Right cardiac atrium (tissue), 5 donors: ENCODE data around the gene HAPSTR1. TPM values are rescaled to one million over a fixed set of nuclear protein-coding genes. Genes with fewer than 3 reads are reported as not detected.

ENCODE experiments used
- ATAC-seq, 2 donors: fragments of 200-7000 bp; cut with Tn5 transposase; one replicate each; pipeline versions ENCODE4 v1.8.0 to v1.9.1; 2020; ENCODE audit warnings: moderate library complexity in 2 of 2, mild to moderate bottlenecking in 1 of 2
- DNase-seq, 3 donors: peaks; one replicate each; pipeline ENCODE4 v3.0.0-alpha.2; 2020
- H3K27ac ChIP-seq: one replicate; pipeline ENCODE4 v1.5.1; 2013; ENCODE audit warnings: mild to moderate bottlenecking, low read length, control low read depth, moderate library complexity
- H3K27me3 ChIP-seq: one replicate; pipeline ENCODE4 v1.6.1; 2013; ENCODE audit not compliant: control insufficient read depth, insufficient read depth
- H3K4me1 ChIP-seq: one replicate; pipeline ENCODE4 v1.6.1; 2013; ENCODE audit warnings: low read length; ENCODE audit not compliant: control insufficient read depth, insufficient read depth
- H3K4me3 ChIP-seq: one replicate; pipeline ENCODE4 v1.5.1; 2013; ENCODE audit warnings: low read length, control low read depth
- H3K9me3 ChIP-seq: one replicate; pipeline ENCODE4 v1.6.1; 2013; ENCODE audit warnings: low read length; ENCODE audit not compliant: control insufficient read depth
- WGBS: extraction: QIAGEN DNeasy Blood & Tissue Kit; methylation state at CpG from one replicate; pipeline ENCODE4 v1.1.7; 2013; 5-methylcytosine and 5-hydroxymethylcytosine counted together
- intact Hi-C, 4 donors: fragments of 100-400 bp; cut with DNase I; formaldehyde crosslinking; loops; one replicate each; pipeline versions ENCODE4 v1.11.0 to v1.14.0; 2022 to 2023
- polyA plus RNA-seq: library from polyadenylated mRNA; stranded (reverse); fragments of 200-250 nt; gene quantifications from one replicate; pipeline ENCODE4 v1.2.3, GENCODE V29; 2013
- total RNA-seq, 4 donors: library from RNA; stranded (reverse); fragmentation: NEBNext Ultra II Directional; extraction: Animal tissue kit (Norgen Biotek cat#: 25700); gene quantifications; one replicate each; pipeline ENCODE4 v1.2.1, GENCODE V29; 2021
- donor health status: healthy with polysubstance abuse.
- donor health status: DM: no; HTN: yes; CAD: no.
- donor health status: DM: no; HTN: no; CAD: no.
- donor health status: DM: no; HTN: yes; CAD: no; lungs with severe emphysema.
- donor health status: DM: yes; HTN: yes; CAD: no.

HAPSTR1 gene
- total and polyA plus RNA-seq, 5 donors = 14.4 to 50.9 (median 44.7) TPM

DNA sequence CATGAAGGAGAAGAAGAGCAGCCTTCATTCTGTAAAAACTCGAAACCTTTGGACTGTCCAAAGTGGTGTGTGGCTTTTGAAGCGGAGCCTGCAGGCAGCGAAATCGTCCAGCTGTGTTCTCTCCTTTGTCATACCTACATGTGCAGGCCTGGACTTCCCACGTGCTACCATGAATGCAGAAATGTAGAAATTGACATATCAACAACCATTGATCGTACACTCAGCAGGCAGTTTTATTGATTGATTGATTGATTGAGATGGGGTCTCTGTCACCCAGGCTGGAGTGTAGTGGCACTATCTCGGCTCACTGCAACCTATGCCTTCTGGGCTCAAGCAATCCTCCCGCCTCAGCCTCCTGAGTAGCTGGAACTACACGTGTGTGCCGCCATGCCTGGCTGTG lies 2.6 kb upstream of the HAPSTR1 start:
- H3K4me1 ChIP-seq = no peaks in the 10 kb centered on the region
- 90% methylated on average over 10 of the region's 10 CpGs for WGBS
- no peak overlapping the region for H3K4me3 ChIP-seq
- no peak overlapping the region for H3K27ac ChIP-seq
- H3K27me3 ChIP-seq = no peaks in the 10 kb centered on the region
- intact Hi-C loops = no loop called here
- ATAC-seq (no peak), DNase-seq (no peak)
- H3K9me3 ChIP-seq = no peaks in the 10 kb centered on the region

DNA sequence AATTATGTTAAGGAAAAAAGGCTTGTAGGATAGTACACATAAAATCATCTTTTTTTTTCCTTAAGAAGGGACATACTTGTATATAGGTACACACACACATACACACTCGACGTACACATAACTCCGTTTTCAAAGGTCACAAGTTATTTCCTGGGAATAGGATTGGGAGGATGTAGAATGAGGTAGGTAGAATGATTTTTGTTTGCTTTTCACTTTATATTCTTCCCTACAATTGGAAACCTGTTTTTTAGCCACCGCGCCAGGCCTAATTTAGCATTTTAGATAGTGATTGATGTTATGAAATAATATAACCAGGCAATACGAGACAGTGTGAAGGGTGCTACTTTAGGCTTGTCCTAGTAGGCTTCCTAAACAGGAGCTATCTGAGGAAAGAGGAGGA lies 1.8 kb upstream of the HAPSTR1 start:
- intact Hi-C loops = loop anchor here in 1 of 4 donors (5.0 kb wide), 1 partner anchor 127 kb away; the partner anchor contains the start of gene USP7

DNA sequence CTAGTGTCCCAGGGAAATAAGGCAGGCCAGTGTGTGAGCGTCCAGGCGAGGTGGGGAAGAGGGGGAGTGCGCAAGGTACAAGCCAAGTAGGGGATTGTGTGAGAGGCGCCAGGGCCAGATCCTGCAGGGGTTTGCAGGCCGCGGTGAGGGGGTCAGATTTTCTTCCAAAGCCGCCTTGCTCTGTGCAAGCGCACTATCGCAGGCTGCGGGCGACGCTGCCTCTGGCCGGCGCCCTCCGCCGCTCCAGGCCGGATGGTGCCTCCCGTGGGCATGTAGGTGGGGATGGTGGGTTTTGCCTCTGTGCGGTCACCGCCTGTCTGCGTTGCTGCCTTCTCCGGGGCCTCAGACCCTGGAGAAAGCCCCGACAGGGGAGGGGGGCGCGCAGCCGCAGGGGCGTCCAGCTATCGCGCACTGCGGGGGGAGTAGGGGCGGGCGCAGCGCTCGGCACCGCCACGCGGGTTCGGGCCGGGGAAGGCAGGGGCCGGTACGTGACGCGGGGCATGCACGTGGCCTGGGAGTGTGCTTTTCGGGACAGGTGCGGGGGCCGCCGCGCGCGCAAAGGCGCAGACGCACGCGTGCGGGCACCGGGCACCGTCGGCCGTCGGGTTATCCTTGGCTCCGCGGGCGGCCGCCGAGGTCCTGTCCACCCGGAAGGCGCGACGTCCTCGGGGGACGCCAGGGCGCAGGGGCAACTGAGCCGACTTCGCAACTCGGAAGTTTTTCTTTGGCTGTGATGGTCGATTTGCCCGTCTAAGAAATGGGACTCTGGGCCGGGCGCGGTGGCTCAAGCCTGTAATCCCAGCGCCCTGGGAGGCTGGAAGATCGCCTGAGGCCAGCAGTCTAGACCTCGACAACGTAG lies 1.1 kb upstream of the HAPSTR1 start:
- H3K27ac ChIP-seq = peak overlapping the region; percentile 80
- peak; percentile 5 to 39 for ATAC-seq
- H3K4me3 ChIP-seq = peak overlapping the region; percentile 49
- DNase-seq = peak; percentile 65 to 83 (median 82)
- WGBS = 2% methylated on average over 85 of the region's 85 CpGs
- intact Hi-C loops = loop anchor here in 1 of 4 donors (5.0 kb wide), 1 partner anchor 128 kb away; the partner anchor contains the start of gene USP7
- H3K27me3 ChIP-seq = no peaks in the 10 kb centered on the region
- H3K9me3 ChIP-seq = no peaks in the 10 kb centered on the region
- H3K4me1 ChIP-seq = no peaks in the 10 kb centered on the region

More for the DNA sequence above, 1.8 kb upstream of the HAPSTR1 start:
- Histone ChIP-seq H3K4me3 (no peak overlapping the region), H3K9me3 (no peaks in the 10 kb centered on the region), H3K27me3 (no peaks in the 10 kb centered on the region), H3K4me1 (no peaks in the 10 kb centered on the region), H3K27ac (peak overlapping the region; percentile 80)
- ATAC-seq (no peak), DNase-seq (no peak)
- 73% methylated on average over 6 of the region's 6 CpGs for WGBS

DNA sequence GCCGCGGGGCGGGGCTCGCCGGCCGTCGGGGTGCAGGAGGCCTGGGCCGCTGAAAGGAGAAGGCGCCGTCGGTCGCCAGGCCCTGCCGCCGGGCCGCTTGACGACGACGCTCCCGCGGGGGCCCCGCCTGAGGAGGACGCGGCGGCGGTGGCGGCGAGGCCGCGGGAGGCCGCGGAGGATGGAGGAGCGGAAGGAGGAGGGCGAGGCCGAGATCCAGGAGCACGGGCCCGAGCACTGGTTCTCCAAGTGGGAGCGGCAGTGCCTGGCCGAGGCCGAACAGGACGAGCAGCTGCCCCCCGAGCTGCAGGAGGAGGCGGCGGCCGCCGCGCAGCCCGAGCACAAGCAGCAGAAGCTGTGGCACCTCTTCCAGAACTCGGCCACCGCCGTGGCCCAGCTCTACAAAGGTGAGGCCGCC lies 430 bp downstream of the HAPSTR1 start:
- ATAC-seq (peak; percentile 0 to 3), DNase-seq (peak; percentile 44 to 83 (median 80))
- Histone ChIP-seq H3K27ac (peak overlapping the region; percentile 98), H3K4me1 (no peaks in the 10 kb centered on the region), H3K9me3 (no peaks in the 10 kb centered on the region), H3K27me3 (no peaks in the 10 kb centered on the region), H3K4me3 (peak overlapping the region; percentile 95)
- under 1% methylated on average over 51 of the region's 51 CpGs for WGBS
- intact Hi-C loops = loop anchor here in 1 of 4 donors (2.0 to 5.0 kb wide), 2 partner anchors 17 to 130 kb away; partner anchors contain the start of gene USP7

DNA sequence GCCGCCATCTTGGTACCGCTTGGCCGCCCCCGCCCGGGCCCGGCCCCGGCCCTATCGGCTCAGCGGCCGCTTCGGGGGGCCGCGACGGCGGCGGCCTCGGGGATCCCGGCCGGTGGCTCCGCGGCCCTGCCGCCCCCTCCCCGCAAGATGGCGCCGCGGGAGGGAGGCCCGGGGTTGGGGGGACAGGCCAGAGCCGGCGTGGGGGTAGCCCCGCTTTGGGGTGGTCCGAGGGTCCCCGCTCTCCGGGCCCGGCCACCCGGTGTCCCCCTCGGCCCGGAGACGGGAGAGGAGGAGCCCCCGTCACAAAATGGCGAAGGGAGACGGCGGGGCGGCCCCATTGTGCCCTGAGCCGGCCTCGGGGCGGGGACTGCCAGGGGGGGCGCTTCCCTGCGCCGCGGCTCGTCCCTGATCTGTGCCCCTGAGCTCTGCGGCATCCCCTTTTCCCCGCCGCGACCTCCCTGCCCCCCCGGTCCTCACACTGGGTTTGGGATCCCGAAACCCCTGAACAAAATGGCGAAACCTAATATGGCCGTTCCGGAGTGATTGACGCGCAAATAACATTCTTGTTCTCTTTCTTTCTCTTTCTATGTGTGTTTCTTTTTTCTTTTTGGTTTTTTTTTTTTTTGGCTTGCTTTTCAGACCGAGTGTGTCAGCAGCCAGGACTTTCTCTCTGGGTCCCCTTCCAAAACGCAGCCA lies 986 bp downstream of the HAPSTR1 start:
- H3K27ac ChIP-seq = peak overlapping the region; percentile 98
- intact Hi-C loops = loop anchor here in 1 of 4 donors (2.0 to 5.0 kb wide), 2 partner anchors 16 to 130 kb away; partner anchors contain the start of gene USP7
- peak overlapping the region; percentile 95 for H3K4me3 ChIP-seq
- peaks cover 3% of the 10 kb centered on the region for H3K4me1 ChIP-seq
- peak; percentile 5 to 11 for ATAC-seq
- WGBS = under 1% methylated on average over 64 of the region's 64 CpGs
- no peaks in the 10 kb centered on the region for H3K27me3 ChIP-seq
- DNase-seq = peak; percentile 60 to 85 (median 83)
- no peaks in the 10 kb centered on the region for H3K9me3 ChIP-seq

DNA sequence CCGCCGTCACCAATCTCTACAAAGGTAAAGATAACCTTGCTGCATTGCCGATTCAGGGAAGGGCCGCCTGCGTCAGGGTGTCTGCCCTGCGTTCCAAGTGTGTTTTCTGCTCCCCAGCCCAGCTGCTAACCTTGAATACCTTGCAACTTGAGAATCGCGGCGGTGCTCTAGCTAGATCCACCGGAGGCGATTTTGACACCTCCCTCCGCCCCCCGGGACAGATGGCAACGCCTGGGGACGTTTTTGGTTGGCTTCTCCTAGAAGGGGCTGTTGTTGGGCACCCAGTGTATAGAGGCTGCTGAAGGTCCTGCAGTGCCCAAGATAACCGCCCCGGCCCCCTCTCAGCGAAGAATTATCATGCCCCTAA lies 1.5 kb downstream of the HAPSTR1 start:
- DNase-seq (peak in 2 of 3 donors; percentile 61 to 70), ATAC-seq (no peak)
- H3K27ac ChIP-seq = peak overlapping the region; percentile 98

DNA sequence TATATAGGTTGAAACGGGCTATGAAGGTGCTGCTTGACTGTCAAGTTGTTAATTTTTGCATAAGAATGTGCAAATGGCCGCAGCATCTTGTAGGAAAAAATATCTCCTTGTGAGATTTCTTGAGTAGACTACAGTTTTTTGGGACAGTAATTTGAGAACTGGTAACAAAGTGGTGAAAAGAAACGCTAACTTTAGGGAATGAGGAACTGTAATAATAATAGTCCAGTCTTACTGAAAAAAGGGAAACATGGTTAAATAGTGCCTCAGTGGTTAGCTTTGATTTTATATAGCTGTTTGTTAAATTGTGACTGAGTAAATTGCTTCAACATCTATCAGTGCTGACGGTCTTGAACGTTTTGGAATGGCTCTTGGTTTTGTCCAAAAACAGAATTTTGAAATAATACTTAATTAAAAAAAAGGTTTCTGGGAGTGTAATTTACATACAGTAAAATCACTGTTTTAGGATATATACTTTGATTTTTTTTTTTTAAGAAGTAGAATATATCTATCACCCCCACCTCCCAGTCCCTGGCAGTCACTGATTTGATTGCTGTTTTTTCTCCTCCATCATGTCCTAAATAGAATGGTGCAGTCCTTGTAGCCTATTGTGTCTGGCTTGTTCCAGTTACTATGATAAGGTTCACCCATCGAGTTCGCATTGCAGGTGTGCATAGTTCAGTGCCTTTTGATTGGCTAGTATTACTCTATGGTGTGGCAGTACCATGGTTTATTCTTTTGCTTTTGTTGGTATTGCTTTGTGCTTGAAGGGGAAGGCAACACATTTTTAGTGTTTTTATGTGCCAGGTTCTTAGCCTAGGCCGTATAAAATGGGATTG lies 2.8 kb downstream of the HAPSTR1 start:
- ATAC-seq = no peak
- WGBS = 21% methylated on average over 8 of the region's 8 CpGs
- H3K9me3 ChIP-seq = no peaks in the 10 kb centered on the region
- DNase-seq = no peak
- intact Hi-C loops = loop anchor here in 1 of 4 donors (5.0 kb wide), 1 partner anchor 132 kb away; the partner anchor contains the start of gene USP7
- no peak overlapping the region for H3K27ac ChIP-seq
- H3K4me1 ChIP-seq = peaks cover 11% of the 10 kb centered on the region
- no peaks in the 10 kb centered on the region for H3K27me3 ChIP-seq
- peak overlapping the region; percentile 95 for H3K4me3 ChIP-seq

More for the DNA sequence above, 1.5 kb downstream of the HAPSTR1 start:
- peaks cover 8% of the 10 kb centered on the region for H3K4me1 ChIP-seq
- intact Hi-C loops = loop anchor here in 1 of 4 donors (2.0 to 5.0 kb wide), 2 partner anchors 16 to 131 kb away; partner anchors contain the start of gene USP7
- WGBS = 2% methylated on average over 18 of the region's 18 CpGs
- no peaks in the 10 kb centered on the region for H3K27me3 ChIP-seq
- H3K4me3 ChIP-seq = peak overlapping the region; percentile 95
- H3K9me3 ChIP-seq = no peaks in the 10 kb centered on the region

DNA sequence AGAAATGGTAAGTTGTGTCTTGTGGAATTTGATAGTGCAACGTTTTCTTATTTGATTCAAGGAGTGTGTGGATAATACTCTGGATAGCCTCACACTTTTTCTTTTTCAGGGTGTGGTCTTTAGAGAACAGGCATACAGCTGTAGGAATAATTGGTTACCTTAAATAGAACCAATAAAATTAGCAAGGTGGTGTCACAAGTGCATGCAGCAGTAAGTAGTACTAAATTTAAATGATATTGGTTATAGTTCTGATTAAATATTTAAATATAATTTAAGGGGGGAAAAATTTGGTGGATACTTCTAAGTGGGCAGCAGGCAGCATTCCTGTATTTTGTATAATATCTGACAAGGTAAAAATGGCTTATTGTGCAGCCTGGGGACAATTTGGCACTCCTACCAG lies 3.7 kb downstream of the HAPSTR1 start:
- intact Hi-C loops = no loop called here
- Histone ChIP-seq H3K27me3 (no peaks in the 10 kb centered on the region), H3K27ac (no peak overlapping the region), H3K4me1 (peaks cover 15% of the 10 kb centered on the region), H3K4me3 (peak overlapping the region; percentile 17), H3K9me3 (no peaks in the 10 kb centered on the region)
- DNase-seq = no peak
- no peak for ATAC-seq
- WGBS = 5% methylated on average over 1 of the region's 1 CpG

DNA sequence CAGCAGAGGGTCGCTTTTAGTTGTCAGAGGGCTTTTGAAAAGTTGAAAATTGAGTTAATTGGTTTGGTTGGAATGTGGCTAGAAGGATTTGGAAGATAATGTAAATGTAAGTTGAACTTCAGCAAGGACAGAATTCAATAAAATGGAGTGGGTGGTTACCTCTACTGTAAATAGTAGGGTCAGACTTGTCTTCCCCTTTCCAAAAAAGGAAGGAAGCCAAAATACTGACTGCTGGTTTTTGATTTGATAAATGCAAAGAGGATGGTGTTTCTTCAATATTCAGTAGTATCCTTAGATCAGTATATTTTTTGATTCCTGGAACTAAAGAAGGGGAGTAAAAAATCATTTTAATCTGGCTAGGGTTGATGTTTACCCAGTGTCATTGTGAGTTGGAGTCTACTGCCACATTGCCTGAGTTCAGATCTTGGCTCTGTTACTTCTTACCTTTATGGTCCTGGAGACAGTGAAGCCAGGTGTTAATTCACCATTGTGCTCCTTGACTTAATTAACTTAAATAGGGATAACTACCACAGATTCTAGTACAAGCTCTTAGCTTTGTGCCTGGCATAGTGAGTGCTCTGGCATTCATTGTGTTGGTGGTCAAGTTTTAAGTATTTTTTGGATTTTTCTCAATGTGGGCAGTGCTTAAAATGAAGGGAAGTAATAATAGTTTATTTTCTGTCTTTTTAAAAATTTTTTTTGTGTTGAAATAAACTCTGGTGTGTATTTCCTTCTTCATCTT lies 4.4 kb downstream of the HAPSTR1 start:
- Histone ChIP-seq H3K4me3 (peak overlapping the region; percentile 26), H3K4me1 (peaks cover 15% of the 10 kb centered on the region), H3K9me3 (no peaks in the 10 kb centered on the region), H3K27me3 (no peaks in the 10 kb centered on the region), H3K27ac (no peak overlapping the region)
- DNase-seq (no peak), ATAC-seq (no peak)
- WGBS = 54% methylated on average over 1 of the region's 1 CpG
- intact Hi-C loops = no loop called here
